ENCODE measurements around the gene S100A10. TPM values are rescaled to one million over a fixed set of nuclear protein-coding genes. Genes with fewer than 3 reads are reported as not detected.

Gene S100A10
- total RNA-seq, 4 donors from 2014 or later, result 82.5 to 214 (median 105) TPM

GRCh38 chr1:151953409-151954094 is 40.1 kb downstream of the S100A10 start:
- Histone ChIP-seq H3K9me3 (no peaks in the 10 kb centered on the region), H3K27ac (replicated peaks in 1 of 4) (no peak overlapping the region), H3K36me3 (no peaks in the 10 kb centered on the region), H3K4me3 (no peak overlapping the region), H3K4me1 (peaks cover 0 to 7% (median under 1%) of the 10 kb centered on the region in 4 donors), H3K27me3 (no peaks in the 10 kb centered on the region)
- WGBS, result 88% methylated on average over 7 of the region's 7 CpGs
- TF ChIP-seq EP300 (IDR thresholded peaks at IDR 0.05) (no peak), POLR2A (IDR thresholded peaks at IDR 0.05; ENCODE audit: low read depth) (no peak), POLR2AphosphoS5 (IDR thresholded peaks at IDR 0.05) (no peak), CTCF (IDR thresholded peaks at IDR 0.05) (no peak)
- DNase-seq (ENCODE audit: extremely low spot score), result peak; percentile 70
- intact Hi-C loops (cut with DNase I), result no loop called here

- no peak overlapping the region for H3K27ac ChIP-seq (replicated peaks in 1 of 4)
- no peaks in the 10 kb centered on the region for H3K9me3 ChIP-seq
- no peak overlapping the region for H3K4me3 ChIP-seq
- H3K27me3 ChIP-seq, result no peaks in the 10 kb centered on the region
- WGBS, result 58% methylated on average over 1 of the region's 1 CpG
- peaks cover 0 to 7% (median 2%) of the 10 kb centered on the region in 4 donors for H3K4me1 ChIP-seq
- intact Hi-C loops (cut with DNase I), result no loop called here
- H3K36me3 ChIP-seq, result no peaks in the 10 kb centered on the region
- TF ChIP-seq POLR2A (IDR thresholded peaks at IDR 0.05; ENCODE audit: low read depth), result no peak
- no peak for TF ChIP-seq CTCF (IDR thresholded peaks at IDR 0.05)
- no peak for TF ChIP-seq EP300 (IDR thresholded peaks at IDR 0.05)
- no peak for TF ChIP-seq POLR2AphosphoS5 (IDR thresholded peaks at IDR 0.05)
- DNase-seq (ENCODE audit: extremely low spot score), result no peak
Observed at GRCh38 chr1:151952811-151953210, 40.8 kb downstream of the S100A10 start.

GRCh38 chr1:151949371-151950193 is 44.1 kb downstream of the S100A10 start:
- WGBS, result 85% methylated on average over 10 of the region's 18 CpGs
- Histone ChIP-seq H3K27ac (replicated peaks in 1 of 4) (no peak overlapping the region), H3K4me1 (peaks cover 25 to 36% (median 32%) of the 10 kb centered on the region in 4 donors), H3K9me3 (no peaks in the 10 kb centered on the region), H3K4me3 (no peak overlapping the region), H3K36me3 (no peaks in the 10 kb centered on the region), H3K27me3 (no peaks in the 10 kb centered on the region)
- intact Hi-C loops (cut with DNase I), result no loop called here
- TF ChIP-seq POLR2A (IDR thresholded peaks at IDR 0.05; ENCODE audit: low read depth), result no peak
- TF ChIP-seq EP300 (IDR thresholded peaks at IDR 0.05), result no peak
- no peak for TF ChIP-seq POLR2AphosphoS5 (IDR thresholded peaks at IDR 0.05)
- no peak for TF ChIP-seq CTCF (IDR thresholded peaks at IDR 0.05)
- peak; percentile 68 for DNase-seq (ENCODE audit: extremely low spot score)

GRCh38 chr1:151948506-151948905 is 45.2 kb downstream of the S100A10 start:
- no peaks in the 10 kb centered on the region for H3K27me3 ChIP-seq
- intact Hi-C loops (cut with DNase I), result no loop called here
- peaks cover 35 to 44% (median 43%) of the 10 kb centered on the region in 4 donors for H3K4me1 ChIP-seq
- 92% methylated on average over 1 of the region's 1 CpG for WGBS
- no peaks in the 10 kb centered on the region for H3K9me3 ChIP-seq
- H3K27ac ChIP-seq (replicated peaks in 1 of 4), result no peak overlapping the region
- no peaks in the 10 kb centered on the region for H3K36me3 ChIP-seq
- TF ChIP-seq CTCF (IDR thresholded peaks at IDR 0.05) (no peak), POLR2A (IDR thresholded peaks at IDR 0.05; ENCODE audit: low read depth) (no peak), EP300 (IDR thresholded peaks at IDR 0.05) (no peak), POLR2AphosphoS5 (IDR thresholded peaks at IDR 0.05) (no peak)
- no peak for DNase-seq (ENCODE audit: extremely low spot score)
- no peak overlapping the region for H3K4me3 ChIP-seq
